Uterus (tissue), 4 donors: ENCODE results near the gene PTPN6. TPM values are rescaled to one million over a fixed set of nuclear protein-coding genes. Genes with fewer than 3 reads are reported as not detected.

Experiments
- DNase-seq, 2 donors: peaks; one replicate each; pipeline ENCODE4 v3.0.0-alpha.2; 2019 to 2020
- H3K27ac ChIP-seq, 2 donors: fragments of 200-600 bp; sonication (generic); 1 replicate in 1 of 2; 2 replicates in 1 of 2; pipeline ENCODE4 v1.5.1; 2016 to 2018
- H3K27me3 ChIP-seq, 2 donors: fragments of 200-600 bp; sonication (generic); one replicate each; pipeline ENCODE4 v1.5.1; 2018 to 2019; ENCODE audit warnings: control low read depth in 1 of 2
- H3K36me3 ChIP-seq, 2 donors: fragments of 200-600 bp; sonication (generic); one replicate each; pipeline ENCODE4 v1.5.1; 2019; ENCODE audit warnings: control low read depth in 1 of 2
- H3K4me1 ChIP-seq, 2 donors: fragments of 200-600 bp; sonication (generic); one replicate each; pipeline ENCODE4 v1.5.1; 2018 to 2019; ENCODE audit warnings: control low read depth in 1 of 2
- H3K4me3 ChIP-seq, 2 donors: fragments of 200-600 bp; sonication (generic); 1 replicate in 1 of 2; 2 replicates in 1 of 2; pipeline ENCODE4 v1.5.1; 2018 to 2019; ENCODE audit warnings: mild to moderate bottlenecking in 1 of 2
- H3K9me3 ChIP-seq, 2 donors: fragments of 200-600 bp; sonication (generic); one replicate each; pipeline ENCODE4 v1.5.1; 2019; ENCODE audit warnings: control low read depth in 1 of 2
- POLR2A ChIP-seq, 2 donors: fragments of 450-650 bp; IDR thresholded peaks; one replicate each; pipeline ENCODE4 v1.6.1; 2016; ENCODE audit warnings: antibody characterized with exemption in 2 of 2, mild to moderate bottlenecking in 1 of 2, moderate library complexity in 1 of 2
- intact Hi-C: fragments of 100-400 bp; cut with DNase I; formaldehyde crosslinking; loops from one replicate; pipeline ENCODE4 v1.15.1; 2023; ENCODE audit warnings: low total_unique reads
- total RNA-seq, 4 donors: library from RNA; depleted of rRNA in 3 of 4; stranded (reverse); fragments of >200 nt in 3 of 4; gene quantifications; one replicate each; pipeline versions ENCODE4 v1.1.0 to v1.2.4, GENCODE V29; 2014 to 2023
- TF ChIP-seq, protein P1 (sequence below), 4 experiments: fragments of 200-600 bp in 2 of 4; fragments of 450-650 bp in 2 of 4; sonication (generic) in 2 of 4; IDR thresholded peaks; one replicate each; pipeline ENCODE4 v1.5.1; 2016 to 2019; ENCODE audit warnings: antibody characterized with exemption in 4 of 4, mild to moderate bottlenecking in 2 of 4, moderate library complexity in 1 of 4
- donor health status: DM: yes; HTN: yes; CAD: no.

PTPN6 gene
- total RNA-seq, 4 donors from 2014 or later, result 0.59 to 19.8 (median 5.9) TPM

- Histone ChIP-seq H3K4me3 (no peak overlapping the region), H3K9me3 (no peaks in the 10 kb centered on the region), H3K36me3 (no peaks in the 10 kb centered on the region), H3K27me3 (no peaks in the 10 kb centered on the region), H3K27ac (peak overlapping the region; percentile 45 to 68), H3K4me1 (peaks cover 18 to 32% of the 10 kb centered on the region in 2 donors)
- TF ChIP-seq, protein P1, sequence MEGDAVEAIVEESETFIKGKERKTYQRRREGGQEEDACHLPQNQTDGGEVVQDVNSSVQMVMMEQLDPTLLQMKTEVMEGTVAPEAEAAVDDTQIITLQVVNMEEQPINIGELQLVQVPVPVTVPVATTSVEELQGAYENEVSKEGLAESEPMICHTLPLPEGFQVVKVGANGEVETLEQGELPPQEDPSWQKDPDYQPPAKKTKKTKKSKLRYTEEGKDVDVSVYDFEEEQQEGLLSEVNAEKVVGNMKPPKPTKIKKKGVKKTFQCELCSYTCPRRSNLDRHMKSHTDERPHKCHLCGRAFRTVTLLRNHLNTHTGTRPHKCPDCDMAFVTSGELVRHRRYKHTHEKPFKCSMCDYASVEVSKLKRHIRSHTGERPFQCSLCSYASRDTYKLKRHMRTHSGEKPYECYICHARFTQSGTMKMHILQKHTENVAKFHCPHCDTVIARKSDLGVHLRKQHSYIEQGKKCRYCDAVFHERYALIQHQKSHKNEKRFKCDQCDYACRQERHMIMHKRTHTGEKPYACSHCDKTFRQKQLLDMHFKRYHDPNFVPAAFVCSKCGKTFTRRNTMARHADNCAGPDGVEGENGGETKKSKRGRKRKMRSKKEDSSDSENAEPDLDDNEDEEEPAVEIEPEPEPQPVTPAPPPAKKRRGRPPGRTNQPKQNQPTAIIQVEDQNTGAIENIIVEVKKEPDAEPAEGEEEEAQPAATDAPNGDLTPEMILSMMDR (IDR thresholded peaks at IDR 0.05), result no peak
- no peak for TF ChIP-seq POLR2A (IDR thresholded peaks at IDR 0.05)
- intact Hi-C loops, result no loop called here
- no peak for DNase-seq
These were observed 15.6 kb upstream of the PTPN6 start for GRCh38 chr12:6935371-6936193.

DNA sequence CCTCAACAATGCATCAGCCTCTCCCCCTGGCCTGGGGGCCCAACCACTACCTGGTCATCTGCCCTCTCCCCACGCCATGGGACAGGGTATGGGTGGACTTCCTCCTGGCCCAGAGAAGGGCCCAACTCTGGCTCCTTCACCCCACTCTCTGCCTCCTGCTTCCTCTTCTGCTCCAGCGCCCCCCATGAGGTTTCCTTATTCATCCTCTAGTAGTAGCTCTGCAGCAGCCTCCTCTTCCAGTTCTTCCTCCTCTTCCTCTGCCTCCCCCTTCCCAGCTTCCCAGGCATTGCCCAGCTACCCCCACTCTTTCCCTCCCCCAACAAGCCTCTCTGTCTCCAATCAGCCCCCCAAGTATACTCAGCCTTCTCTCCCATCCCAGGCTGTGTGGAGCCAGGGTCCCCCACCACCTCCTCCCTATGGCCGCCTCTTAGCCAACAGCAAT, 14.9 kb upstream of the PTPN6 start:
- H3K27me3 ChIP-seq, result no peaks in the 10 kb centered on the region
- intact Hi-C loops, result no loop called here
- H3K27ac ChIP-seq, result peak overlapping the region; percentile 45 to 97
- no peak for DNase-seq
- no peak for TF ChIP-seq POLR2A (IDR thresholded peaks at IDR 0.05)
- TF ChIP-seq, protein P1 (IDR thresholded peaks at IDR 0.05), result no peak
- no peaks in the 10 kb centered on the region for H3K9me3 ChIP-seq
- no peaks in the 10 kb centered on the region for H3K36me3 ChIP-seq
- peaks cover 18 to 28% of the 10 kb centered on the region in 2 donors for H3K4me1 ChIP-seq
- H3K4me3 ChIP-seq, result no peak overlapping the region

GRCh38 chr12:6936636-6937480, 14.3 kb upstream of the PTPN6 start:
- H3K27ac ChIP-seq, result peak overlapping the region; percentile 93 to 97
- no peaks in the 10 kb centered on the region for H3K9me3 ChIP-seq
- intact Hi-C loops, result no loop called here
- H3K27me3 ChIP-seq, result no peaks in the 10 kb centered on the region
- no peak for TF ChIP-seq POLR2A (IDR thresholded peaks at IDR 0.05)
- TF ChIP-seq, protein P1 (IDR thresholded peaks at IDR 0.05), result no peak
- peak overlapping the region; percentile 64 to 66 for H3K4me3 ChIP-seq
- DNase-seq, result peak in 1 of 2 donors; percentile 57
- no peaks in the 10 kb centered on the region for H3K36me3 ChIP-seq
- H3K4me1 ChIP-seq, result peaks cover 18 to 28% of the 10 kb centered on the region in 2 donors

DNA sequence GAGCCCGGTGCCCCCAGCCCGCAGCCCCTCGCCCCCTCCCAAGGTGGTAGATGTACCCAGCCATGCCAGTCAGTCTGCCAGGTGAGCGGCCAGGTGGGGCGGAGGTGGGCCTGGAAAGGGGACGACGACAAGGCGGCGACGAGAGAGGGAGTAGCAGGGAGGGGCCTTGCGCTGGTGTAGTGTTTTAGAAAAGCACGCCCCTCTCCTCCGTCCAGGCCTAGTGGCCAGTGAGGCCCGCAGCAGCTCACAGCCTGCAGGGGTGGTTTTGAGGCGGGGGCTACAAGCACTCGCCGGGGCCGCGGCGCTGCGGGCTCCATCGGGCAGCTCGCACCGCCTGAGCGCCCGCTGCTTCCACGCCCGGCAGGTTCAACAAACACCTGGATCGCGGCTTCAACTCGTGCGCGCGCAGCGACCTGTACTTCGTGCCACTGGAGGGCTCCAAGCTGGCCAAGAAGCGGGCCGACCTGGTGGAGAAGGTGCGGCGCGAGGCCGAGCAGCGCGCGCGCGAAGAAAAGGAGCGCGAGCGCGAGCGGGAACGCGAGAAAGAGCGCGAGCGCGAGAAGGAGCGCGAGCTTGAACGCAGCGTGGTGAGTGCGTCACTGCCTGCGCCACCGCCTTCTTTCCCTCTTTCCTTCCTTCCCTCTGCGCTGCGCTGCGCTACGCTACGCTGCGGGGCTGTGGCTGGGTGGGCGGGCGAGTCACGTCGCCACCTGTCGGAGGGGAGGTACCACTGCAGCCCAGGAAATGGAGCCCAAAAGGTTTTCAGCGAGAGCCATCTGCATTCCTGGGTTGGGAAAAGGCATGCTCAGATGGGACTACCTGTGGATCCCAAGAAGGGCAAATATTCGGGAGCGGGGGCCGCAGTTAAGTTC, 13.4 kb upstream of the PTPN6 start:
- intact Hi-C loops, result no loop called here
- peak overlapping the region; percentile 93 to 97 for H3K27ac ChIP-seq
- no peaks in the 10 kb centered on the region for H3K9me3 ChIP-seq
- TF ChIP-seq, protein P1 (IDR thresholded peaks at IDR 0.05), result peak; percentile 91 to 98 (median 98)
- peak; percentile 55 to 75 for TF ChIP-seq POLR2A (IDR thresholded peaks at IDR 0.05)
- H3K27me3 ChIP-seq, result no peaks in the 10 kb centered on the region
- peaks cover 12 to 28% of the 10 kb centered on the region in 2 donors for H3K4me1 ChIP-seq
- peak overlapping the region; percentile 64 to 66 for H3K4me3 ChIP-seq
- peak; percentile 93 for DNase-seq
- H3K36me3 ChIP-seq, result no peaks in the 10 kb centered on the region
